Fibroblast of mammary gland (primary cell): Measurements from ENCODE around the gene DSTN.

ENCODE experiments used
- DNase-seq: peaks from one replicate; pipeline ENCODE4 v3.0.0-alpha.2; 2010; ENCODE audit warnings: low read depth
- H3K4me3 ChIP-seq: 2 replicates; pipeline ENCODE4 v1.5.1; 2011; ENCODE audit warnings: low read depth, mild to moderate bottlenecking, low read length, moderate library complexity; ENCODE audit not compliant: control insufficient read depth
- TF ChIP-seq, protein P1 (sequence below): conservative IDR thresholded peaks from 2 replicates; pipeline ENCODE4 v1.5.1; 2011; ENCODE audit warnings: low read depth, low read length, inconsistent platforms; ENCODE audit not compliant: control insufficient read depth, insufficient read depth

The DSTN gene

DNA sequence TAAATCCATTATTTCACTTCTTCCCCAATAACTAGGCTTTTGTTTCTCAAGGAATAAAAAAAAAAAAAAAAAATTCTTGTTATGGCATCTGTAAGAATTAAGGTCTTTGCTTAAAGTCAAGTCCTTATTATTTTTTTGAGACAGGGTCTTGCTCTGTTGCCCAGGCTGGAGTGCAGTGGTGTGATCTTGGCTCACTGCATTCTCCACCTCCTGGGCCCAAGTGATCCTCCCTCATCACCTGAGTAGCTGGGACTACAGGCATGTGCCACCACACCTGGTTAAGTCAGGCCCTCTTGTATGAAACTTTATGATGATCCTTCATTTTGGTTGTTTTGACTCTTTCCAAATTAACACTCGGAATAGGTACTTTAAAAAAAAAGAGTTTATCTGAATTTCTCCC, 17.3 kb downstream of the DSTN start:
- TF ChIP-seq, protein P1, sequence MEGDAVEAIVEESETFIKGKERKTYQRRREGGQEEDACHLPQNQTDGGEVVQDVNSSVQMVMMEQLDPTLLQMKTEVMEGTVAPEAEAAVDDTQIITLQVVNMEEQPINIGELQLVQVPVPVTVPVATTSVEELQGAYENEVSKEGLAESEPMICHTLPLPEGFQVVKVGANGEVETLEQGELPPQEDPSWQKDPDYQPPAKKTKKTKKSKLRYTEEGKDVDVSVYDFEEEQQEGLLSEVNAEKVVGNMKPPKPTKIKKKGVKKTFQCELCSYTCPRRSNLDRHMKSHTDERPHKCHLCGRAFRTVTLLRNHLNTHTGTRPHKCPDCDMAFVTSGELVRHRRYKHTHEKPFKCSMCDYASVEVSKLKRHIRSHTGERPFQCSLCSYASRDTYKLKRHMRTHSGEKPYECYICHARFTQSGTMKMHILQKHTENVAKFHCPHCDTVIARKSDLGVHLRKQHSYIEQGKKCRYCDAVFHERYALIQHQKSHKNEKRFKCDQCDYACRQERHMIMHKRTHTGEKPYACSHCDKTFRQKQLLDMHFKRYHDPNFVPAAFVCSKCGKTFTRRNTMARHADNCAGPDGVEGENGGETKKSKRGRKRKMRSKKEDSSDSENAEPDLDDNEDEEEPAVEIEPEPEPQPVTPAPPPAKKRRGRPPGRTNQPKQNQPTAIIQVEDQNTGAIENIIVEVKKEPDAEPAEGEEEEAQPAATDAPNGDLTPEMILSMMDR = no peak
- no peak for DNase-seq
- H3K4me3 ChIP-seq = no peak overlapping the region

DNA sequence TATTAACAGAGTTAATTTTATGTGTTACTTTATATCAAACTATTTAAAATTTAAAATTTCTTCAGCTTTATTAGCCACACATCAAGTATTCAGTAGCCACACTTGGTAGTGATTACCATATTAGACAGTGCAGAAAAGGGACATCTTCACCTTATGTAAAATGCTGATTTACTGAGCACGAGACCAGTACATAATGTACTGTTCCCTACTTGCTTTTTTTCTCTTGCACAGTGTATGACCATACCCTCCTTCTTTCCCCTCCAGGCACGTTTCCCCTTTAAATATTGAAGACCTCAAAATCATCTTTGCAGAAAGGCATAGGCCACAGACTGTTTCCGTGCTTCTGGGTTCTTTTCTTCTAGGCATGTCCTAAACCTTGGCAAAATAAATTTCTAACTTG, 17.9 kb downstream of the DSTN start:
- no peak for DNase-seq
- TF ChIP-seq, protein P1 = no peak
- no peak overlapping the region for H3K4me3 ChIP-seq

DNA sequence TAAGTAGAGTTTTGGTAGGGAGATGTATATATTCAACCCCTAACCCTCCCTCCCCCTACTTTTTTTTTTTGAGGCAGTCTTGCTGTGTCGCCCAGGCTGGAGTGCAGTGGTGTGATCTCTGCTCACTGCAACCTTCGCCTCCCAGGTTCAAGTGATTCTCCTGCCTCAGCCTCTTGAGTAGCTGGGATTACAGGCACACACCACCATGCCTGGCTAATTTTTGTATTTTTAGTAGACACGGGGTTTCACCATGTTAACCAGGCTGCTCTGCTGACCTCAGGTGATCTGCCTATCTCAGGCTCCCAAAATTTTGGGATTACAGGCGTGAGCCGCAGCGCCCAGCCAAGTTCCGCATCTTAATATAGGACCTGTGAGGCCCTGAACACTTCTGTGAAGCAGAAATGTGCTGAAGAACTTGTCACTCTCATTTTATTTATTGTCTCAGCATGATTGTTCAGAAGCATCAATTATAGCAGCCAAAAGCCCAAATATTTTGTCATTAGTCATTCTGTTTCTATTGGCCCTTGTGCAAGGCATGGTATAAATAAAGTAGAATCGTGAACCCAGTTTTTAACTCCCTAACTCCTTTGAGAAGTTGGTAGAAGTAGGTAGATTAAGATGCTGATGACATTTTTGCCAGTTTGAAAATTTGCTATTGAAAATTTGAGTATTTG, 19.4 kb downstream of the DSTN start:
- TF ChIP-seq, protein P1 = no peak
- no peak overlapping the region for H3K4me3 ChIP-seq
- DNase-seq = peak; percentile 56

DNA sequence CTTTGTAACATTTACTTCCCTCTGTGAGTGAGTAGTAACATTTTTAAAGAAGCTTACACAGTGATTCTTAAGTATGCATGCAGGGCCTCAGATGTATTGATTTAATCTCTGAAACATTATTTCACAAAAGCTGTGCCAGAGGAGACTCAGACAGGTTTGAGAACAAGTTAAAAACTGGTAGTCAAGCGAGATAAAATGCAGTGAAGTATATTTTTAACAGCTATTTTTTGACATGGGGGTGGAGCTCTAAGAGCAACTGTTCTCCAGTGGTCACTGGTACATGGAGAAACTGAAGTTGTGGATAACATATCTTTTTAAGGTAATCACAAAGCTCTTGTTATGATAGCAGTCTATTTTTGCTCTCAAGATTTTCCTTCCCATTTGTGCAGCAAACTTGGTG, 20.4 kb downstream of the DSTN start:
- TF ChIP-seq, protein P1 = no peak
- no peak overlapping the region for H3K4me3 ChIP-seq
- DNase-seq = no peak

DNA sequence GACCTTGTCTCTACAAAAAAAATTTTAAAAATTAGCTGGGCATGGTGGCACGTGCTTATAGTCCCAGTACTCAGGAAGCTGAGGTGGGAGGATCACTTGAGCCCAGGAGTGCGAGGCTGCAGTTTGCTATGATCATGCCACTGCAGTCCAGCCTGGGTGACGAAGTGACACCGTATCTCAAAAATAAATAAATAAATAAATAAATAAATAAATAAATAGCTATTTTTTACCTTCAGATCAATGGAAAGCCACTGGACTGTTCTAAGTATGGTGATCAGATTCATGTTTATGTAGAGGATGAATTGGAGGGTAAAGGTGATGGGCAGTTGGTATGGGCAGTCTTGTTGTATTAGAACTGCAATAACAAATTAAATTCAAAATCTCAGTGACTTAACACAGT, 24.0 kb downstream of the DSTN start:
- TF ChIP-seq, protein P1 = no peak
- DNase-seq = no peak
- no peak overlapping the region for H3K4me3 ChIP-seq

DNA sequence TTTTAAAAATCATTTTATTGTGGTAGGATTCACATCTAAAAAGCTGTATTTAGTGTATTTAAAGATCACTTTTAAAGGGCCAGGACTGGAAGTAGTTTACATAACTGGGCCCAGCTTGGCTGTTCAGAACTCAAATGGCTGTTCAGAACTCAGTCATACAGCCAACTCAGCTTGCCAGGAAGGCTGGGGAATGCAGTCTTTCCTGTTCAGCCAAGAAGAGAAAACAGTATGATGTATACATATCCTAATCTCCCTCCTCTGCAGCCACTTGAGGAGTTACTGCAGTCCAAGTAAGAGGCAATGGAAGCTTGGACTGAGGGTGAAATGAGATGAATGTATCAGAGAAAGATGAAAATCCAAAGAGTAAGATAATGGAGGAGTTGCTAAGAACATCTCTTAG, 24.6 kb downstream of the DSTN start:
- DNase-seq = peak; percentile 50
- TF ChIP-seq, protein P1 = no peak
- no peak overlapping the region for H3K4me3 ChIP-seq

DNA sequence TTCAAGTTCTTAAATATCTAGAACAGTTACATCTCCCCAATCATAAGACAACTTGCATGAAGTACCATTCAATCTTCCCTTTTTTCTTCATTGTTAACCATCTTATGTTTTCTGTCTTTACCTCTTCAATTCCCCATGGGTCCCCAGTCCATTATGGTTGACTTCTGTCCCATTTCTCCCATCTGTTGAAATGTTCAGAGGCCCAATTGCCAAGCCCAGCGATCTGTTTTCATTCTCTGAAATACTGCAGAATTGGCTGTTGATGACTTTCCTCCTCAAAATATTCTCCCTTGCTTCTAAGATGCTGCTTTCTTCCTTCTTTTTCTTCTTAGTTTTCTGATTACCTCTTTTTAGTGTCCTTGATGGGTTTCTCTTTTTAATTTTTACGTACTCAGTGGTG, 26.0 kb downstream of the DSTN start:
- H3K4me3 ChIP-seq = no peak overlapping the region
- DNase-seq = no peak
- TF ChIP-seq, protein P1 = no peak
